AG09319 (cell line): Measurements from ENCODE around the gene PAX2.

Source experiments
- DNase-seq: peaks from one replicate; pipeline ENCODE4 v3.0.0-alpha.2; 2010; ENCODE audit warnings: low read depth; ENCODE audit errors: extremely low read depth
- CTCF ChIP-seq: IDR thresholded peaks from 2 replicates; pipeline ENCODE4 v1.5.1; 2011; ENCODE audit warnings: low read depth, mild to moderate bottlenecking, inconsistent platforms, low read length, moderate library complexity

Gene PAX2

GRCh38 chr10:100746784-100747455 is 1.5 kb downstream of the PAX2 start:
- DNase-seq, result no peak
- TF ChIP-seq CTCF, result no peak

DNA sequence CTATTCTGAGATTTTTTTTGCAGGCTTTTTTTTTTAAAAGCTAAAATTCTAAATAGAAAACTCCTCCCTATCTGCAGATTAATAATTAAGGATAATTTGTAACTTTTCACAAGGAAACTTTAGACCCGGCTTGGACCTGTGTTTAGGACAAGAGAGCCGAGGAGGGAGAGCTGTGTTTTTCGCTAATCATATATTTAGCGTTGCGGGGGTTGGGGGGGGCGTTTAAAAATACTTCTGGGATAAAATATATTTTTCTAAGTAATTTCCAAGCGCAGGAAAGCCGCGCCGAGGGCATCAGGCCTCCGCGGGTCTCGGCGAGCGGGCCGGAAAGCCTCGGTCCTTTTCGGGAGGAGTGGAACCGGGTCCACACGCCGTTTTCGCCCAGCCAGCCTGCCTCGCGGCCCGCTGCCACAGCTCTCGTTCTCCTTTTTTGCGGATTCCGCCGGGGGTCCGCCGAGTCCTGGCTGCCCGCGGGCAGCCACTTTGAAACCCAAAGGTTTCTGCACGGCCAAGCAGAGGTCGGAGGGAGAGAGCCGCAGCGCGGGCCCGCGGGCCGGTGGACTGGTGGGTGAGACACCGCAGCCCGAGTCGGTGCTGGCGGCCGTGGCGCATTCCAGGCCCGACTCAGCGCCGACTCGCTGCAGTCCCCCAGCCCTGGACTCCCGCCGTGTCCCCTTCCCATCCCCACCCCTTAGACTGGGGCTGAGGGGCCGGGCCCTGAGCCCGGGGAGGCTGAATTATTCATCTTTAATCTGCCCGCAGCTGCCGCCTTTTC is 2.3 kb downstream of the PAX2 start:
- no peak for TF ChIP-seq CTCF
- no peak for DNase-seq

DNA sequence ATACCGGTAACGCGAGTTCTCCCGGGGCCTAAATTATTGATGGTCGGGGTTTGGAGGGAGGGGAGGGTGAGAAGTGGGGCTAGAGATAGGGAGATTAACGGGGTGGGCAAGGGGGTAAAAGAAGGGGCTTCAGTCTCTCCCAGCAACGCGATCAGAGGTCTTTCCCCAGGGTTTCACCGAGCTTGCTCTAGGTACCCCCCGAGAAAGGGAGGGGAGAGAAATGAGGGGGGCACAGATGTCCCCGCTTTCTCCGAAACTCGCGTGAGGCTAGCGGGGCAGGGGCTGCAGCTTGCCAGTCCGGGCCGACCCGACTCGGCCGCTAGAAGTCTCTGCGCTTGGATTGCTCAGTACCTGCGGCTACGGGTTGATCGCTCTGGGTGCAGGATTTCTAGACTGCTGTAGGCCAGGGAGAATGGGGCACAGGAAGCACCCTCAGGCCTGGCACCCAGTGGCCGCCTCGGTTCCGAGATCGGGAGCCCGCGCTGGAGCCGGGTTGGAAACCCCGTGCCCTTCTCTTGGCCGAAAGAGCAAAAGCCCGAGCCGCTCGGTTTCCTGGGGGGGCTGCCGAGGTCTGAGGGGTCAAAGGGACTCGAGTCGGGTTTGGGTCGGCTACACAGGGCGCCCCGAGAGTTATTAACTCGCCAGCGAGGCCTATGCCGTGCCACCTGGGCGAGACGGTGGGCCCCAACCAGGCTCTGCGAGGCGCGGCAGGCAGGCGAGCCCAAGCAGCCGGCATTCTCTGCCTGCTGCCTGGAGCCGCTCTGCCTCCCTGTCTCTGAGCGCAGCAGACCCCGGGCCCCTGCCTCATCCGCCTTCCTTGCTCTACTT is 3.1 kb downstream of the PAX2 start:
- no peak for TF ChIP-seq CTCF
- no peak for DNase-seq

DNA sequence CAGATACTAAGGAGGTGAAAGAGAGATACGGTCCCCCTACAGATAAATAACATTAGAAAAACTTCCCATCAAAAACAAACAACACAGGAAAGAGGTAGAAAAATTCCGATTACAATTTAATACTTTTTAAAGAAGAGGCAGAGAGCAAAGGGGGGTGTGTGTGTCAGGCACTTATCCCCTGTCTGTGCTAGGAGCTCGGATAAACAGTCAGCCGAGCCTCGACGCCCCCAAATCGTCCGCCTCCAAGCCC is 3.6 kb downstream of the PAX2 start:
- no peak for TF ChIP-seq CTCF
- DNase-seq, result no peak

GRCh38 chr10:100749309-100750217 is 4.2 kb downstream of the PAX2 start:
- TF ChIP-seq CTCF, result no peak
- DNase-seq, result no peak

- DNase-seq, result no peak
- TF ChIP-seq CTCF, result no peak
Measured at GRCh38 chr10:100750291-100751210, 5.2 kb downstream of the PAX2 start.
